ENCODE results near the gene ZNF519. TPM values are rescaled to one million over a fixed set of nuclear protein-coding genes. Genes with fewer than 3 reads are reported as not detected.
A peak's percentile ranks its signal among the peaks of the same experiment; 100 is the strongest.
"Not testable (repeated sequence)": the region's sequence is repeated elsewhere in the genome, so short reads cannot be mapped to it uniquely, and the experiment has no call there.

Gene ZNF519
- total RNA-seq = 1 to 10 TPM in 3 of 4 donors, under 1 TPM in 1; 0.72 to 8.7 (median 2.6) TPM

DNA sequence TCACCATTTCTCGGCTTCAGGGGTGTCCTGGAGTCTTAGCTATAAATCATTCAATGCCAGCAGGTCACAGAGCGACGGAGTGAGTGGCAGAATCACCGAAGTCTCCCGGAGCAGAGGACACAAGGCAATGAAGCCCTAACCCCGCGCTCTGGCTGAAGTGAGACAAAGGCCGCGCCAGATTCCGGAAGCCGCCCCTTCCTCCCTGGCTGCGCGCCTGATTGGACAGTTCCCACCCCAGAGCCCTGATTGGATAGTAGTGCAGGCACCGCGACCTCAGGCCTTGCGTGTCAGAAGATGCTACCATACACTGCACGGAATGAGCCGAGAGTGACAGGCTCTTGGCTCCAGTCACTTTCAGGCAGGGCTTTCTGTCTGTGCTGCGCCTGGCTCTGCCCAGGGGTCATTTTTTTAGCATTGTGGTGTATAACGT is at the start of gene ZNF519:
Gene ZNF519 (minus strand): TSS at position 165 of the 430 bp plus-strand sequence. CDS start 158 bp downstream, at position 7.
- 0 to 1% methylated on average over 19 to 20 of the region's 20 CpGs for WGBS, 2 donors
- peak within 1 kb of the TSS; percentile 47 for H3K4me3 ChIP-seq (ENCODE audit: low read depth, poor library complexity, severe bottlenecking)
- peak; percentile 95 to 98 for DNase-seq (ENCODE audit: low spot score in 2 of 2)
- intact Hi-C loops (cut with DNase I; ENCODE audit: low total_unique reads) = not testable (repeated sequence)

DNA sequence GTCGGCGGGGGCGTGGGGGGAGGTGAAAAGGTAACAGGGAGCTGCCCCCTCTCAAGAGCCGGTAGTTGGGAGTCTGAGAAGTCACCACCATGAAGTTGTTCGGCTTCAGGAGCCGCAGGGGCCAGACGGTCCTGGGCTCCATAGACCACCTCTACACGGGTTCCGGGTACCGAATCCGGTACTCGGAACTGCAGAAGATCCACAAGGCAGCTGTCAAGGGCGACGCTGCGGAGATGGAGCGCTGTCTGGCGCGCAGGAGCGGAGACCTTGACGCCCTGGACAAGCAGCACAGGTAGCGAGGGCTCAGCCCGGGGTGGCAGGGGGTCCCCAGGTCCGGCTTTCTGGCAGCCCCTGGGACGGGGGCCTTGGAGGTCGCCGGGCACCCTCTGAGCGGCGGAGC is 47.1 kb upstream of the ZNF519 start:
- WGBS, 2 donors = 16 to 18% methylated on average over 11 to 25 of the region's 28 CpGs

DNA sequence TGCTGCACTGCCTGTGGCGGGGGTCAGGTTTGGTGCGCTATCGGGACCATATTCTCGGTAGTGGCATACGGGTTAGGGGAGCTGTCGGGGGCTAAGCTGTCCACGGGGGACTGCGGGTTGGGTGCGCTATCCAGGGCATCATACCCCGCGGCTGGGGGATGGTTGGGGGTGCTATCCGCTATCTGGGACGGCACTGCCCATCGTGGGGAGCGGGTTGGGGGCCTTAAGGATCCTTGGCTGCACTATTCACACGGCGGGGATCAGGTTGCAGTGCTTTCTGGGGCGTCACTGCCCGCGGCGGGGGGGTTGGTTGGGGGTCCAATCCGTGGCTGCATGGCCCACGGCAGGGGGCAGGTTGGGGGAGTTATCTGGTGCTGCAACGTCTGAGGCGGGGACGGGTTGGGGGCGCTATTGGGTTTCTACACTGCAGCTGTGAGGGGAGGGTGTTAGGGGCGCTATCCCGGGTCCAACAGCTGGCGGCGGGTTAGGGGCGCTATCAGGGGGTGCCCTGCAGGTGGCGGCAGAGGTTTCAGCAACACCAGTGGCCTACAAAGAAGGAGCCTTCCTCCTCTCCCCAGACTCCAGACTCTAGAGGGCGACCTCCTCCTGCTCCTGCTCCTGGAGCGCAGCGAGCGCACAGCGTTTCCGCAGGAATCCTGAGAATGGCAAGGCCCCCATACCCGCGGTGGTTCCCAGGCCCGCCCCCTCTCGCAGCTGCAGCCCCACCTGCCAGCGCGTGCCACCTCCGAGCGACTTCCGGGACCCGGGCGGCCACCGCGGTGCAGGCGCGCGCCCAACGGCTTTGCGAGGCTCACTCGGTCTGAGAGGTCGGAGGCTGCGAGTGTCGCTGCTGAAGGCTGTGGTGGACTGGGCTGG is 46.3 kb upstream of the ZNF519 start:
- DNase-seq (ENCODE audit: low spot score in 2 of 2); intact Hi-C loops (cut with DNase I; ENCODE audit: low total_unique reads): not testable (repeated sequence)
- peak overlapping the region; percentile 34 for H3K4me3 ChIP-seq (ENCODE audit: low read depth, poor library complexity, severe bottlenecking)
- 23 to 34% methylated on average over 47 to 56 of the region's 61 CpGs for WGBS, 2 donors

More for the DNA sequence above, 47.1 kb upstream of the ZNF519 start:
- DNase-seq (ENCODE audit: low spot score in 2 of 2) = no peak
- TF ChIP-seq POLR2A (IDR thresholded peaks at IDR 0.05) = no peak
- TF ChIP-seq, protein P1, sequence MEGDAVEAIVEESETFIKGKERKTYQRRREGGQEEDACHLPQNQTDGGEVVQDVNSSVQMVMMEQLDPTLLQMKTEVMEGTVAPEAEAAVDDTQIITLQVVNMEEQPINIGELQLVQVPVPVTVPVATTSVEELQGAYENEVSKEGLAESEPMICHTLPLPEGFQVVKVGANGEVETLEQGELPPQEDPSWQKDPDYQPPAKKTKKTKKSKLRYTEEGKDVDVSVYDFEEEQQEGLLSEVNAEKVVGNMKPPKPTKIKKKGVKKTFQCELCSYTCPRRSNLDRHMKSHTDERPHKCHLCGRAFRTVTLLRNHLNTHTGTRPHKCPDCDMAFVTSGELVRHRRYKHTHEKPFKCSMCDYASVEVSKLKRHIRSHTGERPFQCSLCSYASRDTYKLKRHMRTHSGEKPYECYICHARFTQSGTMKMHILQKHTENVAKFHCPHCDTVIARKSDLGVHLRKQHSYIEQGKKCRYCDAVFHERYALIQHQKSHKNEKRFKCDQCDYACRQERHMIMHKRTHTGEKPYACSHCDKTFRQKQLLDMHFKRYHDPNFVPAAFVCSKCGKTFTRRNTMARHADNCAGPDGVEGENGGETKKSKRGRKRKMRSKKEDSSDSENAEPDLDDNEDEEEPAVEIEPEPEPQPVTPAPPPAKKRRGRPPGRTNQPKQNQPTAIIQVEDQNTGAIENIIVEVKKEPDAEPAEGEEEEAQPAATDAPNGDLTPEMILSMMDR (IDR thresholded peaks at IDR 0.05) = no peak
- no peak overlapping the region for H3K4me3 ChIP-seq (ENCODE audit: low read depth, poor library complexity, severe bottlenecking)
- intact Hi-C loops (cut with DNase I; ENCODE audit: low total_unique reads) = no loop called here

DNA sequence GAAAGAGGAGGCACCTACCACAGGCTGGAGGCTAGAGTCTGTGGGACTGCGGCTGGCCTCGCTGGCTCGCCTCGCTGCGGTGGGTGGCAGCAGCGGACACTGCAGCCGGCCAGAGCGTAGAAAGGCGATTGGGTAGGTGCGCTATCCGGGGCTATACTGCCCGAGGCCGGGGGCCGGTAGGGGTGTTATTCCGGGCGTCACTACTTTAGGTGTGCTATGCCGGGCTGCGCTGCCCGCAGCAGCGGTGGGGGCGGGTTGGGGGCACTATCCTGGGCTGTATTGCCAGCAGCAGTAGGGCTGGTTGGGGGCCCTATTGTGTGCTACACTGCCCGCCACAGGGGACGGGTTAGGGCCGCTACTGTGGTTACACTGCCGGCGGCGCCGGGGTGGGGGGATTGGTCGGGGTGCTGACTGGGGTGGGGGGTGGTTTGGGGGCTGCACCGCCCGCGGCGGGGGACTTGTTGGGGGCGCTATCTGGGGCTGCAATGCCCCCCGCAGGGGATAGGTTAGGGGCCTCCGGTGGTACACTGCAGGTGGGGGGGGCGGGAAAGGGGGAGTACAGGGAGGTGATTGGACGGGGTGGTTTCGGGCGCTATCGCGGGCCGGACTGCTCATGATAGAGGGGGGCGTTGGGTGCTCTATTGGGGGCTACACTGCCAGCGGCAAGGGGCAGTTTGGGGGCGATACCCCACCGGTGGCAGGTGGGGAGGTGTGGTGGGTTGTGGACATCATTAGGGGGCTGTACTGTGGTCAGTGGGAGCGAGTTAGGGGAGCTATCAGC is 45.5 kb upstream of the ZNF519 start:
- intact Hi-C loops (cut with DNase I; ENCODE audit: low total_unique reads) = not testable (repeated sequence)

DNA sequence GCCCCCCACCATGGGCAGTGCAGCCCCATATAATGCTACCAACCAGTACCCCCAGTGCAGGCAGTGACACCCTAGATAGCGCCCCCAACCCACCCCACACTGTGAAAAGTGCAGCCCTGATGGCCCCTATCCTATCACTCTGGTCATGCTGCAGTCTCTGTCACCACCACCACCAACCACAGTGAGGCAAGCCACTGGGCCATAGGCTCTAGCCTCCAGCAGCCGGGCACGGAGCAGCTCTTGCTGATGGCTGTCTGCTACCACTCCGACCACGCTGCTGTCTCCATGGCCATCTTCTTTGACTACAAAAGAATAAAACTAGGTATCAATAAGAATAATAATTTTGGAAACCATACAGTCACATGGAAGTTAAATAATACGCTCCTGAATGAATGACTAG is 43.2 kb upstream of the ZNF519 start:
- H3K4me3 ChIP-seq (ENCODE audit: low read depth, poor library complexity, severe bottlenecking); intact Hi-C loops (cut with DNase I; ENCODE audit: low total_unique reads); DNase-seq (ENCODE audit: low spot score in 2 of 2): not testable (repeated sequence)
- WGBS, 2 donors = 89 to 92% methylated on average over 6 of the region's 6 CpGs

More for the DNA sequence above, 45.5 kb upstream of the ZNF519 start:
- not testable (repeated sequence) for H3K4me3 ChIP-seq (ENCODE audit: low read depth, poor library complexity, severe bottlenecking); DNase-seq (ENCODE audit: low spot score in 2 of 2)
- WGBS, 2 donors = 95 to 97% methylated on average over 25 to 36 of the region's 48 CpGs

DNA sequence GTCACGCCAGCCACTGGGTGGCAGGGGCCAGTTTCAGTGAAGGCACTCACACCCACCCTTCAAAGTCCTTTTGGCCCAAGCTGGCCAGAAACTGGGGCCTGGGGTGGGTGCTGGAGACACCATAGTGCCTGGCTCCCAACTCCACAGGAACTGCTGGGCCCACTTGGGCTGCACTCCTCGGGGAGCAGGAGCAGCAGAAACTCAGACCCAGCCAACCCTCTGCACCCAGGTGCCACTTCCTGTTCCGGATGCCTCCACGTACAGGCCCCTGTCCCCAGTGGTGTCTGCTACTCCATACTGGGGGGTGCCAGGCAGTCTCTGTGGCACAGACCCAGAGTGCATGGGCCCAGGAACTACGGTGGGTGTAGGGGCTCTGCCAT is 42.5 kb upstream of the ZNF519 start:
- intact Hi-C loops (cut with DNase I; ENCODE audit: low total_unique reads) = no loop called here
- DNase-seq (ENCODE audit: low spot score in 2 of 2) = peak in 1 of 2 donors; percentile 82
- TF ChIP-seq, protein P1 (IDR thresholded peaks at IDR 0.05) = no peak
- TF ChIP-seq POLR2A (IDR thresholded peaks at IDR 0.05) = no peak

DNA sequence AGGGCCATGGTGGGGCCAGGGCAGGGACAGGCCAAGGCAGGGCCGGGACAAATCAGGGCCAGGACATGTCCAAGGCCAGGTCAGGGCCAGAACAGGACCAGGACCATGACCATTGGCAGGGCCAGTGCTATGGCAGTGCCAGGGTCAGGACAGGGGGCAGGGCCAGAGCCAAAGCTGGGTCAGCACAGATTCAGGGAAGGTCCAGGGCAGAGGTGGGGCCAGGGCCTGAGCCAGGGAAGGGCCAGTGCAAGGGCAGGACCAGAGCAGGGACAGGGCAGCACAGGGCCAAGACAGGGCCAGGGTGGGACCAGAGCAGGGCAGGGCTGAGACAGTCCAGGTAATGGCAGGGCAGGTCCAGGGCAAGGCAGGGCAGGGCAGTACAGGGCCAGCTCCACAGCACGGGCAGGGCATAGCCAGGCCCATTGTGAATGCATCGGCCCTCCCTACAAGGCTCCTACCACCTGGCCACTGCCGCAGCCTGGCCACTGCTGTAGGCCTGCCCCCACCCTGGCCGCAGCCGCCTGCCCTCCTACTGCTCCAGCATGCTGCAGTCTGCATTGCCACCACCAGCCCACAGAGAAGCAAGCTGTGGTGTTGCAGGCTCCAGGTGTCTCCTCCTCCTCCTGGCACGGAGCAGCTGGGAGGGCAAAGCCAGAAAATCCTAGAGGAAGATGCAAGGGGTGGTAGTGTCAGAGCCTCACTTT is 41.9 kb upstream of the ZNF519 start:
- intact Hi-C loops (cut with DNase I; ENCODE audit: low total_unique reads); H3K4me3 ChIP-seq (ENCODE audit: low read depth, poor library complexity, severe bottlenecking); DNase-seq (ENCODE audit: low spot score in 2 of 2): not testable (repeated sequence)
- 77 to 84% methylated on average over 2 to 4 of the region's 7 CpGs for WGBS, 2 donors

More for the DNA sequence above, 42.5 kb upstream of the ZNF519 start:
- no peak overlapping the region for H3K4me3 ChIP-seq (ENCODE audit: low read depth, poor library complexity, severe bottlenecking)
- 76 to 81% methylated on average over 5 of the region's 5 CpGs for WGBS, 2 donors

DNA sequence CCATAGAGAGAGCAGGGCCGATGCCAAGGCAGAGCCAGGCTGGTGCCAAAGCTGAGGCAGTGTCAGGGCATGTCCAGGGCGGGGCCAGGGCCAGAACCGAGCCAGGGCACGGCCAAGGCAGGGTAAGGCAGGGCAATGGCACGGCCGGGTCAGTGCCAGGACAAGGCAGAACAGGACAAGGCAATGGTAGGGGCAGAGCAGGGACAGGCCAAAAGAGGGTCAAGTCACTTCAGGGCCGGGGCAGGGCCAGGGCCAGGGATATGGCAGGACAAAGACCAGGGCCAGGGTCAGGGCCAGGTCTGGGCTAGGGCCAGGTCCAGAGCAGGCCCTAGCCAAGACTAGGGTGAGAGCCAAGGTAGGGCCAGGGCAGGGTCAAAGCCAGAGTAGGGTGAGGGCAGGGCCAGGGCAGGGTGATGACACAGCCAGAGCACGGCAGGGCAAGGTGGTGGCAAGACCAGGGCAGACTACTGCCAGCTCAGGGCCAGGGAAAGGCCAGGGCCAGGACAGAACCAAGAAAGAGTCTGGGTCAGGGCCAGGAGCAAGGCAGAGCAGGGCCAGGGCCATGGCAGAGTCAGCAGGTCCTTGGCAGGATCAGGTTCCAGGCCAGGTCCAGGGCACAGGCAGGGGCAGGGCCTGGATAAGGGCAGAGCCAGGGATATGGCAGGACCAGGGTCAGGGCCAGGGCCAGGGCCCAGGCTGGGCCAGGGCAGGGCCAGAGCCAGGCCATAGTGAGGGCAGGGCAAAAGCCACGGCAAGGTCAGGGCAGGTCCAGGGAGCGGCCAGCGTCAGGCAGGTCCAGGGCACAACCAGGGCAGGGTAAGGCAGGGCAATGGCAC is 41.1 kb upstream of the ZNF519 start:
- 69 to 74% methylated on average over 11 of the region's 11 CpGs for WGBS, 2 donors
- H3K4me3 ChIP-seq (ENCODE audit: low read depth, poor library complexity, severe bottlenecking); intact Hi-C loops (cut with DNase I; ENCODE audit: low total_unique reads): not testable (repeated sequence)
- peak in 1 of 2 donors; percentile 77 for DNase-seq (ENCODE audit: low spot score in 2 of 2)

DNA sequence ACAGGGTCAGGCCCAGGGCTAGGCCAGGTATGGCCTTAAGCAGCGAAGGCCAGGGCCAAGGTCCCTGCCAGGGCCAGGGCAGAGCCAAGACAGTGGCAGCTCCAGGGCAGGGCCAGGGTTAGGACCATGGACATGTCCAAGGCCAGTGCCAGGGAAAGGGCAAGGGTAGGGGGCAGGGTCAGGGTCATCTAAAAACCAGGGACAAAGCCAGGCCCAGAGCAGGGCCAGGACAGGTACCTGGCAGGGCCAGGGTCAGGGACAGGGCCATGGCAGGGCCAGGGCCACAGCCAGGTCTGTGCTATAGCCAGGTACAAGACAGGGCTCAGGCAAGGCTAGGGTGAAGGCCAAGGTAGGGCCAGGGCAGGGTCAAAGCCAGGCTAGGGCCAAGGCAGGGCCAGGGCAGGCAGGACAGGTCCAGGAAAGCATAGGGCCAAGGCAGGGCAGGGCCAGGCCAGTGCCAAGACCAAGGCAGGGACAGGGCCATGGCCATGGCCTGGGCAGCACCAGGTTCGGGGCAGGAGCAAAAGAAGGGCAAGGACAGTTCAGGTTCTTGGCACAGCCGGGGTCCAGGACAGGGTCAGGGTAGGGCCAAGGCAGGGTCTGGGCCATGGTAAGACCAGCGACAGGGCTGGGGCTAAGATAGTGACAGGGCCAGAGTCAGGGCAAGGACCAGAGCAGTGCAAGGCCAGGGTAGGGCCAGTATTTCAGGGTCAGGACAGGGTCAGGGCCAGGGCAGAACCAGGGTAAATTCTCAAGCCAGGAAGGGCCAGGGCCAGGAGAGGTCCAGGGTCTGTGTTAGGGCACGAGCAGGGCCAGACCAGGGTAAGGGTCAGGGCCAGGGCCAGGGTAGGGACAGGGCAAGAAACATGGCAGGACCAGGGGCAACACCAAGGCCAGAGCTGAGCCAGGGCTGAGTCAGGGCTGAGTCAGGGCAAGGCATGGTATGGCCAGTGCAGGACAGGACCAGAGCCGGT is 40.2 kb upstream of the ZNF519 start:
- H3K4me3 ChIP-seq (ENCODE audit: low read depth, poor library complexity, severe bottlenecking); intact Hi-C loops (cut with DNase I; ENCODE audit: low total_unique reads): not testable (repeated sequence)
- DNase-seq (ENCODE audit: low spot score in 2 of 2) = peak in 1 of 2 donors; percentile 64
- 80 to 82% methylated on average over 6 of the region's 6 CpGs for WGBS, 2 donors

DNA sequence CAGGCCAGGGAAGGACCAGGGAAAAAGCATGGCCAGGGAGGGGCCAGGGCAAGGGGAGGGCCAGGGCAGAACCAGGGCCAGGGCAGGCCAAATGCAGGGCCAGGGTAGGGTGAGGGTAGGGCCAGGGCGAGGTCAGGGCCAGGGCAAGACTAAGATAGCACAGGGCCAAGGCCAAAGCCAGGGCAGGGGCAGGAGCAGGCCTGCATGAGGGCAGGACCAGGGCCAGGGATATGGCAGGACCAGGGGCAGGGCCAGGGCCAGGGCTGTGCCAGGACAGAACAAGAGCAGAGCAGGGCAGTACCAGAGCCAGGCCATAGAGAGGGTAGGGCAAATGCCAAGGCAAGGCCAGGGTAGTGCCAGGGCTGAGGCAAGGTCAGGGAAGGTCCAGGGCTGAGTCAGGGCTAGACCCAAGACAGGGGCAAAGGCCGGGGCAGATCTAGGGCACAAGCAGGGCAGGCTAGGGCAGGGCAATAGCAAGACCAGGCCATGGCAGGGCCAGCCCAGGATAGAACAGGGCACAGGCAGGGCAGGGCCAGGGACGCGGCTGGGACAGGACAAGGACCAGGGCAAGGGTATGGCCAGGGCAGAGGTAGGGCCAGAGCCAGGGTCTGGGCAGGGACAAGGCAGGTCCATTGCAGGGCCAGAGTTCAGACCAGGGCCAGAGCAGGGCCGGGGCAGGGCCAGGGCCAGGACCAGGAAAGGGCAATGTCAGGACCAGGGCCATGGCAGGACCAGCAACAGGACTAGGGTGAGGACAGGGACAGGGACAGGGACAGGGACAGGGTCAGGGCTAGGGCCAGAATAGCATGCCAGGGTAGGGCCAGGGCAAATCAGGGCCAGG is 39.3 kb upstream of the ZNF519 start:
- WGBS, 2 donors = 85 to 89% methylated on average over 4 to 5 of the region's 5 CpGs
- intact Hi-C loops (cut with DNase I; ENCODE audit: low total_unique reads); H3K4me3 ChIP-seq (ENCODE audit: low read depth, poor library complexity, severe bottlenecking): not testable (repeated sequence)
- DNase-seq (ENCODE audit: low spot score in 2 of 2) = peak in 1 of 2 donors; percentile 72
